ENCODE results near the gene NAP1L4. TPM values are rescaled to one million over a fixed set of nuclear protein-coding genes. Genes with fewer than 3 reads are reported as not detected.
"Not testable (repeated sequence)": the region's sequence is repeated elsewhere in the genome, so short reads cannot be mapped to it uniquely, and the experiment has no call there.

NAP1L4 gene
- total and polyA plus RNA-seq, 9 donors = 97.3 to 116 (median 107) TPM

GRCh38 chr11:2938458-2939418, 53.4 kb downstream of the NAP1L4 start:
- Histone ChIP-seq H3K9me3 (replicated peaks; ENCODE audit: control insufficient read depth, low read depth, low read length) (peaks cover 14% of the 10 kb centered on the region), H3K4me1 (ENCODE audit: control insufficient read depth, insufficient read depth, low read length) (peaks cover 18% of the 10 kb centered on the region)
- not testable (repeated sequence) for H3K4me3 ChIP-seq (ENCODE audit: low read length); DNase-seq; H3K27me3 ChIP-seq (ENCODE audit: control insufficient read depth, insufficient read depth, low read length); H3K36me3 ChIP-seq (ENCODE audit: control insufficient read depth, insufficient read depth, low read length); H3K27ac ChIP-seq (ENCODE audit: low read length)
- WGBS (ENCODE audit: insufficient coverage) = 92% methylated on average over 13 of the region's 20 CpGs

- H3K4me3 ChIP-seq (ENCODE audit: low read length); H3K27ac ChIP-seq (ENCODE audit: low read length); DNase-seq; H3K36me3 ChIP-seq (ENCODE audit: control insufficient read depth, insufficient read depth, low read length); H3K27me3 ChIP-seq (ENCODE audit: control insufficient read depth, insufficient read depth, low read length): not testable (repeated sequence)
- WGBS (ENCODE audit: insufficient coverage) = 88% methylated on average over 13 of the region's 32 CpGs
- Histone ChIP-seq H3K4me1 (ENCODE audit: control insufficient read depth, insufficient read depth, low read length) (peaks cover 15% of the 10 kb centered on the region), H3K9me3 (replicated peaks; ENCODE audit: control insufficient read depth, low read depth, low read length) (peaks cover 14% of the 10 kb centered on the region)
These were observed 54.3 kb downstream of the NAP1L4 start for GRCh38 chr11:2937641-2938457.

- H3K9me3 ChIP-seq (replicated peaks; ENCODE audit: control insufficient read depth, low read depth, low read length) = peaks cover 14% of the 10 kb centered on the region
- DNase-seq = no peak
- no peak overlapping the region for H3K4me3 ChIP-seq (ENCODE audit: low read length)
- H3K4me1 ChIP-seq (ENCODE audit: control insufficient read depth, insufficient read depth, low read length) = peaks cover 16% of the 10 kb centered on the region
- no peak overlapping the region for H3K27ac ChIP-seq (ENCODE audit: low read length)
- H3K27me3 ChIP-seq (ENCODE audit: control insufficient read depth, insufficient read depth, low read length) = peaks cover 28% of the 10 kb centered on the region
- H3K36me3 ChIP-seq (ENCODE audit: control insufficient read depth, insufficient read depth, low read length) = no peaks in the 10 kb centered on the region
- 69% methylated on average over 8 of the region's 14 CpGs for WGBS (ENCODE audit: insufficient coverage)
These were observed 57.4 kb downstream of the NAP1L4 start for GRCh38 chr11:2934611-2935239.

- DNase-seq = no peak
- Histone ChIP-seq H3K27me3 (ENCODE audit: control insufficient read depth, insufficient read depth, low read length) (peaks cover 34% of the 10 kb centered on the region), H3K27ac (ENCODE audit: low read length) (no peak overlapping the region), H3K36me3 (ENCODE audit: control insufficient read depth, insufficient read depth, low read length) (no peaks in the 10 kb centered on the region), H3K4me1 (ENCODE audit: control insufficient read depth, insufficient read depth, low read length) (peaks cover 19% of the 10 kb centered on the region), H3K9me3 (replicated peaks; ENCODE audit: control insufficient read depth, low read depth, low read length) (peaks cover 14% of the 10 kb centered on the region), H3K4me3 (ENCODE audit: low read length) (no peak overlapping the region)
- 71% methylated on average over 6 of the region's 7 CpGs for WGBS (ENCODE audit: insufficient coverage)
These were observed 58.0 kb downstream of the NAP1L4 start for GRCh38 chr11:2934021-2934550.

- Histone ChIP-seq H3K27ac (ENCODE audit: low read length) (no peak overlapping the region), H3K4me1 (ENCODE audit: control insufficient read depth, insufficient read depth, low read length) (peaks cover 23% of the 10 kb centered on the region), H3K27me3 (ENCODE audit: control insufficient read depth, insufficient read depth, low read length) (peaks cover 40% of the 10 kb centered on the region), H3K9me3 (replicated peaks; ENCODE audit: control insufficient read depth, low read depth, low read length) (peaks cover 8% of the 10 kb centered on the region), H3K4me3 (ENCODE audit: low read length) (no peak overlapping the region), H3K36me3 (ENCODE audit: control insufficient read depth, insufficient read depth, low read length) (no peaks in the 10 kb centered on the region)
- 23% methylated on average over 10 of the region's 12 CpGs for WGBS (ENCODE audit: insufficient coverage)
- peak; percentile 69 for DNase-seq
These were observed 58.6 kb downstream of the NAP1L4 start for GRCh38 chr11:2933375-2934020.

- Histone ChIP-seq H3K27me3 (ENCODE audit: control insufficient read depth, insufficient read depth, low read length) (peaks cover 46% of the 10 kb centered on the region), H3K4me3 (ENCODE audit: low read length) (no peak overlapping the region), H3K4me1 (ENCODE audit: control insufficient read depth, insufficient read depth, low read length) (peaks cover 29% of the 10 kb centered on the region), H3K27ac (ENCODE audit: low read length) (no peak overlapping the region), H3K36me3 (ENCODE audit: control insufficient read depth, insufficient read depth, low read length) (no peaks in the 10 kb centered on the region), H3K9me3 (replicated peaks; ENCODE audit: control insufficient read depth, low read depth, low read length) (peaks cover 6% of the 10 kb centered on the region)
- no peak for DNase-seq
- WGBS (ENCODE audit: insufficient coverage) = 57% methylated on average over 13 of the region's 15 CpGs
These were observed 59.3 kb downstream of the NAP1L4 start for GRCh38 chr11:2932850-2933251.

- Histone ChIP-seq H3K36me3 (ENCODE audit: control insufficient read depth, insufficient read depth, low read length) (no peaks in the 10 kb centered on the region), H3K9me3 (replicated peaks; ENCODE audit: control insufficient read depth, low read depth, low read length) (no peaks in the 10 kb centered on the region), H3K27me3 (ENCODE audit: control insufficient read depth, insufficient read depth, low read length) (peaks cover 54% of the 10 kb centered on the region), H3K4me1 (ENCODE audit: control insufficient read depth, insufficient read depth, low read length) (peaks cover 31% of the 10 kb centered on the region), H3K27ac (ENCODE audit: low read length) (no peak overlapping the region), H3K4me3 (ENCODE audit: low read length) (no peak overlapping the region)
- WGBS (ENCODE audit: insufficient coverage) = 73% methylated on average over 9 of the region's 13 CpGs
- no peak for DNase-seq
These were observed 60.1 kb downstream of the NAP1L4 start for GRCh38 chr11:2931771-2932738.

- H3K4me3 ChIP-seq (ENCODE audit: low read length) = no peak overlapping the region
- H3K4me1 ChIP-seq (ENCODE audit: control insufficient read depth, insufficient read depth, low read length) = peaks cover 31% of the 10 kb centered on the region
- H3K27me3 ChIP-seq (ENCODE audit: control insufficient read depth, insufficient read depth, low read length) = peaks cover 61% of the 10 kb centered on the region
- H3K36me3 ChIP-seq (ENCODE audit: control insufficient read depth, insufficient read depth, low read length) = no peaks in the 10 kb centered on the region
- H3K9me3 ChIP-seq (replicated peaks; ENCODE audit: control insufficient read depth, low read depth, low read length) = no peaks in the 10 kb centered on the region
- no CpG with 5 or more reads among the region's 4 CpGs for WGBS (ENCODE audit: insufficient coverage)
- no peak for DNase-seq
- H3K27ac ChIP-seq (ENCODE audit: low read length) = no peak overlapping the region
These were observed 60.7 kb downstream of the NAP1L4 start for GRCh38 chr11:2931420-2931746.

All from muscle of leg (tissue), 11 donors.